Muscle of back (tissue), 11 donors: ENCODE data around the gene HOXB6. TPM values are rescaled to one million over a fixed set of nuclear protein-coding genes. Genes with fewer than 3 reads are reported as not detected.

ENCODE experiments used
- DNase-seq, 3 donors: peaks; one replicate each; pipeline versions ENCODE4 v3.0.0 to v3.0.0-alpha.2; 2013
- polyA plus RNA-seq, 10 donors: library from polyadenylated mRNA; unstranded; fragments of 120-200 nt; gene quantifications; one replicate each; pipeline ENCODE4 v1.2.1, GENCODE V29; 2013; ENCODE audit not compliant: insufficient read length in 10 of 10

Gene HOXB6
- polyA plus RNA-seq, 10 donors: 1.6 to 7.2 (median 2.8) TPM

DNA sequence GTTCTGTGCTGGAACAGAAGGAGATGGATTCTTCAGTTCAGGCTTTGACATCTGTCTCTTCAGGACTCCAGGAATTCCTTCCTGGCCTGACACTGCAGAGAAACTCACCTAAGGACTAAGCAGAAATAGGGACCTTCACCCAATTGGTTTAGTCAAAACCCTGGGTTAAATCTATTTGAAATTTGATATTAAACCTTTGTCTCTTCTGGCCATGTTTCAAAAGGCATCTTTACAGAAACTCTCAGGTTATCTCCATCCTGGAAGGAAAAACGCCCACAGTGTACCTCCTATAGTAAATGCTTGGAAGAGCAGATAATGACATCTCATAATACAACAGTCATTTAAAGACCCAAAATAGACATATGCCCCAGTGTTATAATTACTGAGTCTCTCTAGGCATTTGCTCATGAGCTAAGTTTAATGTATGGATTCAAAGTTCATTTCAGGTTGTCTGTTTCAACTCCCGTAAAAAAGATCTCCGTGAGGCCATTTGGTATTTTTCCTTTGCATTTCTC lies 21.0 kb downstream of the HOXB6 start:
- DNase-seq: no peak

DNA sequence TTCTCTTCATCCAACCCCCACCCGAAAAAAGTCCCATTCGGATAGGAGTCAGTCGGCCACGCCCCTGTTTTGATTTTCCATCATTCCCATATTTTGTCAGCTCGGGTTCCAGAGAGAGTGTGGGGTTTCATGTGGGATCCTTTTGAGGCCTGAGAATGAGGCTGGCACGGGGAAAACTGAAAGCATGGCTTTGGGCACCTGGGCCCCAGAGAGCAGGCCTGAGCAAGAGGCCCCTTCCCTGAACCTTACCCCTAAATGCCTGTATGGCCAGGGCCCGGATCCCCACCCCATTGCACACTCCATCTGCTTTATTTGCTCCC lies 22.1 kb downstream of the HOXB6 start:
- DNase-seq: no peak

DNA sequence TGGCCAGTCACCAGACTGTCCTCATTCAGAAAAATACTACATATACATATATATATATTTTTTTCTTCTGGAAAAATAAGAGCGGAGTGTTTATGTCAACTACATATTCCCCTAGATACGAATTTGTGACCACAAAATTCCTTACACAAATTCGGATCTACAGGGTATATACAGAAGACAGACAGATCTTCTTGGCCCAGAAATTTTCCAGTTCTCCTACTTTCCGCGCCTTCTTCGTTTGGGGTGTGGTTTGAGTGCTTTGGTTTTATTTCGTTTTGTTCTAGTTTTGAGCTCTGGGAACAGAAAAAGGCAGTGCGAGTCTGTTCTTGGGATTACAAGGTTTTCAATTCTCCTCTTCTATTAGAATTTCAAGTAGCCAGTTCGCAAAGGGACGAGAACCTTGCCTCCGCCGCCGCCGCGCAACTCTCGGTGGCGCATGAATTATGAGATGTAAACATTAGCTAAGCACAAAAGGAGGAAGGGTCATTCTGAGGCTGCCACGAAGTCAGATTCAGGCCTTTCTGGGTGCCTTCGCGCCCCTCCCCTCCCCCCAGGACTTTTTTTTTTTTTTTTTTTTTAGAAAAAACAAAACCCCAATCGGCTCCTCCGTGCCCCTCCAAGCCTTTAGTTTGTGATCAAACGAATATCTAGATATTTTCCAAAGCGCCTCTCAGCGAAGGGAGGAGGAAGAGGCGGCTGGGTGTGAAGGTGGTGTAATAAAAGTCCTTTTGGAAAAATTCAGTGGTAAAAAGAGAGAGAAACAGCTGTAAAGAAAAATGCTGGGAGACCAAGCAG lies 24.8 kb downstream of the HOXB6 start:
- DNase-seq: peak in 1 of 3 donors; percentile 74

DNA sequence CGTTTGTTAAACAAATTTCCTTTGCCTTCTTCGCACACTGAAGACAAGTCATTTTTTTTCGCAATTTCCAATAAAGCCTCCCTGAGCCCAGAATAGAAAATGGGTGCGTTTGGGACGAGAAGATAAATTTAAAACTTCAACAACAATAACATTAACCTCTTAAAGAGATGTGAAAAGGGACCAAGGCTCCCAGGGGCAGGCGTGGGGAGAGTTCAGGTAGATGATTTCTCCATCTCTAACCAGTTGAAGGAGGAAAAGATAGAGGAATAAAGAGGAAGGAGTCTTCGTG lies 25.4 kb downstream of the HOXB6 start:
- DNase-seq: peak in 1 of 3 donors; percentile 68

DNA sequence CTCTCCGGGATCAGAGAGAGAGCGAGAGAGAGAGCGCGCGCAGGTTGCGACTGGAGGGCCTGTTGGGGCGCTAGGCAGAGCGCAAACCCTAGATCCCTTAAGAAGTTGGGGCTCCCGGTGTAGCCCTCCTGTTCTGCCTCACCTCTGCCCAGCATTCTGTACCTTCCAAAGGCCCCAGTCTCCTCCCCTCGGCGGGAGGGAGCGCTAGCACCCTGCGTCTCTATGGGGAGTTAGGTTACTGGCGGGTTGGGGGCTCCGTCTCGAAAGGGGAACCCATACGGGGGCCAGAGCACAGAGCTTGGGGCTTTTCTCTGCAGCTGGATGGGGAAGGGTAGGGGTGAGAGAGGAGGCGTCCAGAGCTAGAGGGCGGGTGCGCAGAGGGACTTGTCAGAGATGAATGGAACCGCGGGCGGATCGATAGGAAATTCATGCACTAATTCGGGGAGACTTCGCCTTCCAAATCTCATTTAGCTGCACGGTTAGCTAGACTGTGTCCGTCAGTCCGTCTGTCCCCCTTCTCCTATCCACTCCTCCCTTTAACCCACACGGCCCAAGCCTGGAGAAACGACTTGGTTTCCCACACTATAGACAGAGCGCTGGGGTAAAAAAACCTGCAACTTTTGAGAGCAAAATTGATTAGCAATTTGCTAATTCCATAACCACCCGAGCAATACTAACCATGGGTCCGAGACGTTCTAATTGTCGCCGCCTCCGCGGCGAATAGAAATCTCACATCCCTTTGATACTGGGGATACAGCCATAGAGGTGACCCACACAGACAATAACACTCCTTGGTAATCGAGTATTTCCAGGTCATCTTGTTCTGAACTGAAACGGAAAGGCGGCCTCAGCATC lies 25.9 kb downstream of the HOXB6 start:
- DNase-seq: no peak

DNA sequence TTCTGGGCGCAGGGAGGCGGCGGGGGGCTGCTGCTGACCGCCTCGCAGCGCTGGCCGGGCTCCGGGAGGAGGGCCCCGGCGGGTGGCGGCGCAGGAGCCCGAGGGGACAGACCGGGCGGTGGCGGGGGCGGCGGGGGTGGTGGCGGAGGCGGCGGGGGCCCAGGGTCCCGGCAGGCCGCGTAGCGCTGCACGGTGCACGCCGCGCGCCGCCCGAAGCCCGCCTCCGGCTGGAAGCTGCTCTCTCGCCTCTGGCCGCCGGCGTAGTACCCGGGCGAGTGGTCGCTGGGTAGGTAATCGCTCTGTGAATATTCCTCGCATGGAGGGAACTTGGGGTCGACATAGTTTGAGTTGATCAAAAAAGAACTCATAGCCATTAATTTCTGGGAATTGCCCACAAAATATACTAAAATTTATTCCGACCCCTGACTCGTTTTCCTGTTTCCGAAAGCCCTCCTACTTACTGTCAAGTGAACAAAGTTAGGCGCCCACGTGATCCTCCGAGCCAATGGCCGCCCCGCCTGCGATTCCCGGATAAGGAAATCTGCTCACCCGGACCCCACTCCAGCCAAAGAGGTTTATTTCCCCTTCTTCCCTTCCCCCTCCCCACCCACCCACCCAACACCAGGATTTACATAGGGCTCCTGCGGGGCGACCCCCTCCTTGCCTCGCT lies 26.7 kb downstream of the HOXB6 start, which contains the start of gene HOXB4:
Gene HOXB4, minus strand, starts transcription at position 405 of the 670 bp plus-strand sequence. Its CDS starts 31 bp downstream, at position 374.
- peak; percentile 80 to 89 (median 83) for DNase-seq

DNA sequence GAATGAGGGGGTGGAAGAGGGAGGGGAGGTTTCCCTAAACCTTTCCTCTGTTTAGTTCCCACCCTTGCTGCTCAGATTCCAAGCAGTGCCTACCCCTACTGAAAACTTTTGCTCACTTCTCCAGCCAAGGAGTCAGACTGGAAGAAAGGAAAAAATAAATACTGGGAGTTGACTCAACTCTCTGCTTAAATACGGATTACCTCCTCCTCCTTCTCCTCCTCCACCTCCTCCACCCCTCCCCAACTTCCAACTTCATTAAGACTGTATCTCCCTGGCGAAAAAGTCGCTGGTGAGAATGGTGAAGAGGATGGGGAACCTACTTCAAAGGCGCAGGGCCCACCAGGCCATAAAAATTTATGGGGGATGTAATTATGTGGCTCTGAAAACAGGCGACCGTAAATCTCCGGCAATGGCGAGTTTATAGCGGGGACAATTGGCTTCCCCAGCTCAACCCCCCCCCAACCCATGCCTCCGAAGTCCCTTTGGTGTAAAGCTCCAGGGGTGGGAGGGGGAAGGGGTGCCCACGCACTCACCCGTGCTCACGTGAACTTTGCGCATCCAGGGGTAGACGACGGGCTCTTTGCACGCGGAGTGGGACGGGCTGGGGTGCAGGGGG lies 27.3 kb downstream of the HOXB6 start:
- DNase-seq: no peak

DNA sequence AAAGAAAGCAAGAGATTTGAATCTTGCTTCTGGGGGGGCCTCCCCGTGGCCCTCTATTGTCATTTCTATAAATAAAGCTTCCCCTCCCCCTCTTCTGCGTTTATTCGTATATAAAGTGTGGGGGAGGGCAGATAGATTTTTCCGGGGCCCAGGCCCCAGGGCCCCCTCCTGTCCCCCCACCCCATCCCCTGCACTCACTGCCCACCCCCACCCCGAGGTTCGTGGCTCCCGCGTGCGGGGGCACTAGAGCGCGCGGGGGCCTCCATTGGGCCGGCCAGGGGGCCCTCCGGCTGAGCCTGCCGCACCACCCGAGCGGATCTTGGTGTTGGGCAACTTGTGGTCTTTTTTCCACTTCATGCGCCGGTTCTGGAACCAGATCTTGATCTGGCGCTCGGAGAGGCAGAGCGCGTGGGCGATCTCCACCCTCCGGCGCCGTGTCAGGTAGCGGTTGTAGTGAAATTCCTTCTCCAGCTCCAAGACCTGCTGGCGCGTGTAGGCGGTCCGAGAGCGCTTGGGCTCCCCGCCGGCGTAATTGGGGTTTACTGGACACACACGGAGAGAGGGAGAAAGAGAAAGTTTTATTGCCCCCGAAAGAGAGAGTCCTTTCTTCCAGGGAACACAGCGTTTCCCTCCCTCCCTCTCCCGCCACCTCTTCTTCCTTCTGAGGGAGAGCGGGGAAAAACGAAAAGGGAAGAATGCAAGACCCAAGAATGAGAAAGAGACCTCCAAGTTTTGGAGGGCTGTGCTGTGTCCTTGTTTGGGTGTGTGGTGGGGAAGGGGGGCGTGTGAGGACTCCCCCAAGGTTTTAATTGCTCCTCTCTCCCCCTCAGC lies 28.1 kb downstream of the HOXB6 start:
- peak in 1 of 3 donors; percentile 69 for DNase-seq

DNA sequence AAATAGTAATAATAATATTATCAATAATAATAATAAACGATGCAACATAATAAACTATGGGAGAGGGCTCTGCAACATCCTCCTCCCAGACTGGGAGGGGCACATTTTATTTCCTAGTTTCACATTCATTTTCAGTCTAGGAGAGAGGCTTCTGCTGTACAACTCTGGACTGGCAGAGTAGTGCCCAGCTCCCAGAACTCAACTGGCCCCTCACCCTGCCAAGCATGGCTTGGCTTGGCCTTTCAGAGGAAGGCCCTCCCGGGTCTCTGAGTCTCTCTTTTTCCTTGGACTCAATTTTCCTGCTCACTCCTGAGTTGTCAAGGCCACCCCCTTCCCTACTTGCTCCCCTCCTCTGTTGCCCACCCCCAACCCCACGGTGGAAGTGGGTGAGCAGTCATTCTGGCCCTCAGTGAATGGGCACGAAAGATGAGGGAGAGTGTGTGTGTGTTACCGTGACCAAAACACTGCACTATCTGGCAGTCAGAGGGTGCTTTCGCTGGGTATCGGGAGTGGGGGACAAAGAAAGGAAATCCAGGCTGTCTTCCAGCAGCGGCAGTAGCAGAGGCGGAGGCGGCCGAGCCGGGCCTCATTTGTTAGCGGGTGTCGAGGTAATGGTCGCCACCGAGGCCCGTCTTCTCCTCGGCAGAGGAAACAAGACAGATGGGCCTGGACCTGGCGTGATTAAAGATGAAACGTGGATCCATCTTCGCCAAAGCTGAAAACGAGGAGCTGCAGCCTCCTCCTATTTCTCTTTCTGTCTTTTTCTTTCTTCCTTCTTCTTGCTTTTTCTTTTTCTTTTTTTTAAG lies 28.9 kb downstream of the HOXB6 start:
- no peak for DNase-seq

DNA sequence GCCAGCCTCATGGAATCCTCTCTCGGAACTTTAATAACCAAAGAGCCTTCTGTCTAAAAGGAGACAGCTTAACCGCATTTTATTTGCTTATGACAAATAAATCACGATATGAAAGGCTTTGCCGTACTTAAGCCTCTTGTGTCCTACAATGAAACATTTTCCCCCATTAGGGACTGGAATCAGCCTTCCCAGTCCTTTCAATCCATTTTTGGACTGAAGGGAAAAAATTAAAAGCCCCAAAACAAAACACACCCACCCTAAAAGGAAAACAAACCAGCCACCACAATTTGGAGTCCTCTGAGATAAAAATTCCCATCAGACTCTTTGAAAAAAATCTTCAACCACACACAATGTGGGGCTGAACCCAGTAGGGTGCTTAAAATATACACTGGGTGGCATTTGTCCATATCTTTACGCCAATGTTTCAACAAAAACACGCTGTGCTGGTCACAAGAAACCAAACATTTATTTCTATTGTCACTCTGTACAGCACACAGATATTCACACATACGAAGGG lies 29.7 kb downstream of the HOXB6 start:
- DNase-seq: peak in 1 of 3 donors; percentile 71

DNA sequence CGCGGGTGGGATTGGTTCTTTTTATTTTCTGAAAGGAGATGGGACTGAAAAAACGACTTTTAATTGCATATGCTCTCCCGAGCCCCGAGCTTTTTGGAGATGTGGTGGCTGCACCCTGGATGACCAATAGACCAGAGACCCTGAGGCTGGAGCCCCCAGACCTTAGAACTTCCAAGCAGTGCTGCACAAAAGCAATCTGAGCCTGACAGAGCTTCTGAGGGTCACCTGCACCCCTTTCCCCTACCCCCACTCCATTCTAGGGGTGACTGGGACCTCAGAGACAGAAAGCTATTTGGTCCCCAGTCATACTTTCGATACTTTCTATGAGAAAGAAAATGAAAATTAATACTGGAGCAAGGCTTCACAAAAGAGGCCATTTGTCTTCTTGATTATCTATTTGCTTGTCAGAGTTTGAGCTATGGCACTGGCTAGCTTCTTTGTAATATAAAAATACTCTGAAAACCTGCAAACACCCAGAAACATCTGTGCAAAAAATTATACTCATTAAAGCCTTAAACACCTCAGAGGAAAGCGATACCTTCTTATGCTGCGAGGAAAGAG lies 30.2 kb downstream of the HOXB6 start:
- DNase-seq: no peak

DNA sequence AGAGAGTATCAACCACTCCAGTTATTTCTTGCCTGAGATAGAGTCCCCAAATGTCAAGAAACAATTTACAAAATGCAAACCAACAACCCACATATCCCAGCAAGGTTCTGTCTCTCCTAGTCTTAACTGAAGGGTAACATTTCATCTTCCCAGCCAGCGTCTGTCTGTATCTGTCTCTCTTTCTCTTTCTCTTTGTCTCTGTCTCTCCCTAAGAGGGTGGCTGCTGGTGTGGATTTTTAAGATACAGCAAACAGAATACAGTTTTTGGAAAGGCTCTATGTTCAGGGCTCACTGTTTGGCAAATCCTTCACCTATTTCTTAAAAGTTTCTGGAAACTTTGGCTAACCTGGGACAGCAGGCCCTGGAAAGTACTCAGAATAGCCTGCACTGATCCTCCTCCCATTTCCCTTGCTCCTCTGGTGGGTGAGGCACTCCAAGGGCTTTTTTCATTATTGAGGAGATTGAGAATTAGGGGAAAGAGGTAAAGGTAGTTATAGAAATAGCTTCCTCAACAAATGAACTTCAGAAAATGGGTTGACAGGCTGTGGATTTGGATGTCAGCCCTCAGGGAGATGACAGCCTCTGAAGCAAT lies 32.9 kb downstream of the HOXB6 start:
- no peak for DNase-seq

DNA sequence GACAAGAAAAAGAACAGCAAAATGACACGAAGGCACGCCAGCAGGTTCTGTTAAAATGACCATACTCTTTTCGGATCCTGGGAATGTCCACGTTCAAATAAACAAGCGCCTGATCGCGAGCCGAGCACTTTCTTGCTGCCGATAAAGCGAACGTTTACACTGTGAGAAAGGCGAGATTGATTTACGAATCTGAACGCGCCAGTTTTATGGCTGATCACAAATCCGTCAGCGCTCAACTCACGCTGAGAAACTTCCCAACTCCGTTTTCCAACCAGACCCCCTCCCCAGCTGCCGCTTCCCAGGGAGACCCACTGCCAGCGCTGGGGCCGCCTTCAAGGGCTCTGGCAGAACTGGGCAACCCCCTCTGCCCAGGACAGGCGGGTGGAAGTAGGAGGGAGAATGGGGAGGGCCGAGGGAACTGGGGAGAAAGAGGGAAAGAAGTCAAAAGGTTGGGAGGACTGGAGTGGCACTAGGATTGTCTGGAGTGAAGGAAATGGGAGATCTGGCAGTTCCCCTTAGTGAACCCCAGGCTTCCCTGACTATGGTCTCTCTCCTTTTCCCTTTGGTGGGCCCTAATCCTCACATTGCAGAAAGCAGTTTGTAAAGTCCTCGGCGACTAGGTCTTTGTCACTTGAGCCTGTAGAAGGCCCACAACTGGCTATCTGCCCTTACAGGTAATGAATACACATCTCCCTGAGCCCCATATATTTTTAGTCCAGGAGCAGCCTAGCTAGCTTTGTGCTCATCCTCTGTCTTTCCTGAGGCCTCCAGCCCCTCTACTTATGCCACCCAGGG lies 33.6 kb downstream of the HOXB6 start:
- DNase-seq: no peak

DNA sequence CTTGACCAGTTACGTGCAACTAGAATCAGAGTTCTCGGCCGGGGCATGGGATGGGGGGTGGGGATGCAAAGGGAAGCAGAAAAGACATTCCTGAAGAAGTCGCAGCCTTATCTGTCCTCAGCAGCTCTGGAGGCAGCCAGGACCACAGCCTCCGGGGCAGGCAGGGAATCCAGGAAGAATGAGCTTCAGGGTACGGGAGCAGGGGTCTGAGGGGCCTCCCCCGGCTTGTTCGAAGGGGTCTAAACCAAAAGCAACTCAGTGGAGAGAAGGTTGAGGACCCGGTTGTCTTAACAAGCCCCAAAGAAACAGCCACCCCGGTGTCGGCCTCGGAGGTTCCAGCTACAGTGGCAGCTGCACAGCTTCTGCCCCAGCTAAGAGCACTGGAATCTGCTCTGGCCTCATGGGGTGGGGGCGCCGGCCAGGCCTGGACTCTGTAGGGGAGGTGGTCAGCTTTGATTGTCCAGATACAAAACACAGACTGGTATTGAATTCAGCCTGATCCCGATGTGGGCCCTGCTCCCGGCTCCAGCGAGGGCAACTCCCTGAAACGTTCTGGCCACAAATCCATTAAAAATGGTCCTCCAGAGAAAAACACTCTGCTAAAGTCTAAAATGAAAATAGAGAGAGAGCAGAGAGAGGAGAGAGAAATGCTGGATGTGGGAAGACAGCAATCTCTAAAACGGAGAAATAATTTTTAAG lies 34.3 kb downstream of the HOXB6 start:
- no peak for DNase-seq

DNA sequence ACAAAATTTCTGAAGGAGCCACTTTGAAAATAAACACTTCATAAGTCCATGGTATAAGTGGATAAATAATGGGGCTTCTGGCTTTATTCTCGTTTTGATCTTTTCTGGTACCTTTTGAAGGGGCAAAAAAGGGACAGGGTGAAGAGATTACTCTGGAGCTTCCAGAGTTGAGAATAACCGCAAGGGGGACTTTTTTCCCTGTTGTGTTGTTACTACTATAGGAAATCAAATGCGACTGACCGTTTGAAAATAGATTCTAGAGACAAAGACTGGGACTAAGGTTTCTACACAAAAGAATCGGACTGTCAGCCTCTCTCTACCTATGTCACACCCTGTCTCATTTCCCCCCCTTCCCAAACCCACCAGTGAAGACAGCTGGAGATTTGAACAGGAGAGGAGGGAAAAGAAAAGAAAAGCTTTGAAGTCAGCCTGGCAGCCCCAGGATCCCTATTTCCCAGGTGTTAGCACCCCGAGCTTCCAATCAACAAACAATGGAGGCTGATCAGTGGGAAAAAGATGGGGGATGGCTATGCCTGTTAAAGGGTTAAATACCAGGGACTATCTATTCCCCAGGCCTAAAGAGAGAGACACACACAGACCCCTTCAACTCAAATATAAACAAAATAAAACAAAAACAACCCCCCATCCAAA lies 35.0 kb downstream of the HOXB6 start:
- no peak for DNase-seq

DNA sequence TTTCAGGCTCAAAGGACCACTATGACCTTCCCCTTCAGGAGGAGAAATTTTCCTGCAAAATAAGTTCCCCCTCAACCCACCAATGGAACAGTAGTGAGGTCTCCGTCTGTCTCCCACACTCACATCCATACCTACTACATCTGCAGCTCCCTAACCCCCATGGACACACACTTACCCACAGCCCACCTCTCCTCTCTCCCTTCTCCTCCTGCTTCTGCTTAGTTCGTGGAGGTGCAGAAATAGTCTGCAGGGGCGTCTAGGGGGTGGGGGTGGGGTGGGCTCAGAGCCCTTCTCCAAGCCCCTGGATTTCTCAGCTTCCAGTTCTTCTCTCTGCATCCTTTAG lies 35.6 kb downstream of the HOXB6 start:
- DNase-seq: no peak
